A172 (cell line): ENCODE data around the gene HOXC5. TPM values are rescaled to one million over a fixed set of nuclear protein-coding genes. Genes with fewer than 3 reads are reported as not detected.
"Not testable (repeated sequence)": the region's sequence is repeated elsewhere in the genome, so short reads cannot be mapped to it uniquely, and the experiment has no call there.

Source experiments
- DNase-seq: peaks from one replicate; pipeline ENCODE4 v3.0.0-alpha.2; 2015; ENCODE audit warnings: low spot score
- total RNA-seq: library from RNA; depleted of rRNA; stranded (reverse); fragments of >200 nt; shearing (Covaris generic); gene quantifications from 2 replicates; pipeline ENCODE4 v1.2.3, GENCODE V29; 2014

The HOXC5 gene
- total RNA-seq, 1 experiment from 2014 or later = not detected

GRCh38 chr12:54033106-54033979 lies 493 bp downstream of the HOXC5 start:
- DNase-seq = no peak

- DNase-seq = no peak
Observed at GRCh38 chr12:54033980-54034784, 1.3 kb downstream of the HOXC5 start.

DNA sequence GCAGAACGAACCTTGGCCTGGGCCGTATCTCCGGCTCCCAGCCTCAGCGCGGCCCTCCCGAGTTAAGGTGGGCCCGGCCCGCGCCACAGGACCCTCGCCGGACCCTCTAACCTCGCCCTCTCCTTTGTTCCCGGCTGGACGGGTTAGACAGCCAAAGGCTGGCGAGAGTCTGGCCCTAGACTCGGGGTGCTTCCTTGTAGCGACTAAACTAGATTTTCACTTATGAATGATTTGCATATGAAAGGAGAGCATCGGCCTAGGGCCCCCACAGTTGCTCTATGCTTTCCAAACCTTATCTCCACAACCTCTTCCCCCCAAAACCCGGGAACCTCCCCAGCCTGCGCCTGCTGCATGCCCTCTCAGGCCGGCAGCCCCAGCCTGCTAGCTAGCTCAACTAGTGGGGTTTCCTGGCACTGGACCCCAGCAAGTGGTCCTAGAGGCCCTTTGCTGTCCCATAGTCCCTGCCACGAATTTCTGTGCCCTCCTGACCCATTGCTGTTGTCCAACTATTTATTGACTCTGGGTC lies 2.0 kb downstream of the HOXC5 start:
- no peak for DNase-seq

DNA sequence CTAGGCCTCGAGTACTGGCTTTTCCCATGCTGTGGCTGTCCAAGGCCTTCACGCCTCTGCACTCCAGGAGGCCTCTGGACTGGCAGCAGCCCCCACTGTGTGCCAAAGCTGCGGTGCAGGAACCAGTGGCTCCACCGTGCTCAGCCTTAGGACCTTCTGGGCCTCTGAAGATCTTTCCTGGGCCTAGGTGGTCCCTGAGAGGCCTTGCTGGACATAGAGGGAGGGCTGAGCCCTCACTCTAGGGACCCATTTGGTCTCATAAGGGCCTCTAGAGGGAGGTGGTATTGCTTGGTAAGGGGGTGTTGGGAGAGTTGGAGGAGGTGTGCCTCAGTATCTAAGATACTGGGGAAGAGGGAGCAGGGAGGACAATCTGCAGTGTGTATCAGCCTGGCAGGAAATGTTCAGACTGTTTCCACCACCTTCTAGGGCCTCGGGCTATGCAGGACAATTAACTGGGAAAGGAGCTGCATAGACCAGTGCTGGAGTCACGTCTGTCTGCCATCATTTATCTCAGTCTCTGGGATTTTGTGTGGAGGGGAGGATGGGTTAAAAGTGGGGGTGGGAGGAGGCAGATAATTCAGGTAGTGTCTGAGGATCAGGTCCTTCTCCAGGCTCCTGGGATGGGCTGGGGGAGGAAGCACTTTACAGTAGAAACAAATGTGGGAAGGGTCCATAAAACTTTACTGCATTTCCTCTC lies 2.9 kb downstream of the HOXC5 start:
- no peak for DNase-seq

DNA sequence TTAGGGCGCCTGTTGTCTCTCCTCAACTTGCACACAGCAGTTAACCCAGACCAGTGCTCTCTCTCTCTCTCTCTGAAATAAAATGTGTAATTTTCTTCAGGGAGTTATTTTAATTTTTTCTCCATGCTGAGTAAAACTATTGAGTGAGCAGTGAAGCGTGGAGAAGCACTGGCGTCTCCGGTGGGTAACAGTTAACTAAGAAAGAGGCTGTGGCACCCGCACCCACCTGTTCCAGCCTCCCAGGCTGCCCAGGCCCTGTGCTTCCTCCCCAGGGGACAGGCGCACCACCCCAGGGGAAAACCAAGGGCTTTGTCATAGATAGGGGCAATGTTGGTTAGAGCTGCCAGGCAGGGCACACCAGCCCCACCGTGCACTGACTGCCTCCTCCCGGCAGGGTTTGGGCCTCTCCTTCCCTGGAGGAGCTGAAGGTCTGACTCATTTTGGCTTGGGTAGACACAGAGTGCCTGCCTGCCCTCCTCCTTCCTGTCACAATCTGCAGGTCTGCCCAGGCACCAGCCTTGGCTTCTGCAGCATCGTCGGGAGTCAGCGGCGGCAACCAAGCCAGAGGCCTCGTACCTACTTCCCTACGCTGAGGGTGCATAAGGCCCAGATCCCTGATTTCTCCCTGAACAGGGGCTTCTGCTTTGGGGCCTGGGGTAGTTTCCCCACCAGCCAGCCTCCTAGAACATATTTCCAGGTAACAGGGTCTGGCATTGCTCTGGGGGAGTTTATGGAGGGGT lies 3.9 kb downstream of the HOXC5 start:
- peak; percentile 59 for DNase-seq

DNA sequence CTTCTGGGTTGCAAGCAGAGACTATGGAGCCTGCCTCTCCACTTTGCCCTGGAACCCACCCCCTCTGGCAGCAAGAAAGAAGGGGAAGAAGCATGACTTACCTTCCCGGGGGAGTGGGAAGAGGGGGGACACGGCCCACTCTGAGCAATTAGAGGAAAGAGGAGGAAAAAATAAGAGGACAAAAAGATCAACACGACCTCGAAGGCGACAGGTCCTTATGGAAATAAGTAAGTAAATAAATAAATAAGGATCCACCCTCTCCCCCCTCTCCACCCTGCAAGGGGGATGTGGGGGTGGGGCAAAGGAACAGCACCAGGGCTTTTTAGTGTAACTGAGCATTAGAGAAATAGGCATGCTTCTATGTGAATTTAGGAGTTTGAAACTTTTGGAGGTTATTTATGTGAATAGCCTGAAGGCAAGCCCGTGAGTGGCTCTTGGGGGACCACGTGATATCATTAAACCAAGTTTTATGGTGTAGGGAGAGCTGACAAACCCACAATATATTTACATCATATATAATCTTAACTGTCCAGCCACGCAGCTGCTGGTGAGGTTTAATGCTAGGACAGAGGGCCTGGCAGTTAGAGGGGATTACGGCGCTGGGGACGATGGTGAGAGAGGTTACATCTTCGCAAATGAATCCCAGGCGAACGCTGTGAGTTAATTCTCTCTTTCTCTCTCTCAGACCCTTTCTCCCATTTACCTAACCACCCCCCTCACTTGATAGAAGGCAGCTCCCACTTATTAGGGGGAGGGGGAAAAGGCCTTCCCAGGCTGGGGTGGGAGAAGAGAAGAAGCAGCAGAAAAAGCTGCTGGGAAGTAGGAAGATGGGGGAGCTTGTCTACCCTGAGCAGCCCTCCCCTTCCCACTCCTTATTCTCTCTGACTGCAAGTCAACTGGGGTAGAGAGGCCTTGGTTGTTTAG lies 4.8 kb downstream of the HOXC5 start:
- no peak for DNase-seq

DNA sequence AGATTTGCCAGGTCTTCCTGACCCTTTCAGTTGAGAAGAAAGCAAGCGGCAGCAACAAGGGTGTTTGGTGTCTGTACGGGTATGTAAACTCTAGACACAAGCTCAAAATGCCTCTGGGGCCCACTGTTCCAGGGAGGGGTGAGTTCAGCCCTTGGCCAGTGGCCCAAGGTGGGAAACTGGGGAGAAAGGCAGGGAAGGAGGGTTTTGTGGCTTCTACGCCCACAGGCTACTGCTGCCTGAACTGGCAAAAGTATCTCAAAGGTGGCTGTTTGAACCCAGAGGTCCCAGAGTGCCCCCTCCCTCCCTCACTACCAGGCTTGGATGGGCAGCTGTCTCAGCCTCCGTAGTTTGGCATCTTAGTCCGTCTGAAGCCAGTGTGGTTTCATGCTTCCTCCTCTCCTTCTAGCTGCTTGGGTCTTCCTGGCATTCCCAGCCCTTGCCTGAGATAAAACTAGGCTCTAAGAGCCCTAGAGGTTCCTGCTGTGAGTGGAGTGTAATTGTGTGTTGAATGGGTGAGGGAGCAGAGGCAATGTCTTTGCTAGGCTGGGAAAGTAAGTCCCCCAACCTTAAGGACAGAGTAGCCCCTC lies 5.5 kb downstream of the HOXC5 start:
- no peak for DNase-seq

DNA sequence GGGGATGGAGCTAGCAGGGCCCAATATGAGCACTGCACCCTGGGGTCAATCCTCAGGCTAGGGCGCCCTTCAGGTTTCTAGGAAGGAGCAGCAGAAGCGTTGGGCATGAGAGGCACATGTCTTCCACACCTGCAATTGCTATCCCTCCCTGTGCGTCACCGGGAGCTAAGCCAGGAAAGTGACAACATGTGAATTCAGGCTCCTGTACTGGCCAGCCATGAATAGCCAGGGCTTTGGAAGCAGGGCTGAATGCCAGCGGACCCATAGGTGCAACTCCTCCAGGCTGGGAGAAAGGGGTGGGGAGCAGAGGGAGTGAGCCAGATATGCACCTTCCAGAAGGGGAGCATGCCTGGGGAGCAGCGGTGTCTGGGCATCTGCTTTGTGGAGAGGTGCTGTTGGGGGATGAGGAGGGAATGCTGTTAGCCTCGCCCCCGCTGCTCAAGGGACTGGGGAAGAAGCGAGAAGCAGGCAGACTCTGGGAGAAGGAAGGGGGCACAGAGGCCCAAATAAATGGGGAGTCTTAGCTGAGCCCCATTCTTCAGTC lies 6.1 kb downstream of the HOXC5 start:
- DNase-seq = no peak

GRCh38 chr12:54039417-54040147 lies 6.7 kb downstream of the HOXC5 start:
- DNase-seq = no peak

GRCh38 chr12:54040148-54040494 lies 7.3 kb downstream of the HOXC5 start:
- no peak for DNase-seq

DNA sequence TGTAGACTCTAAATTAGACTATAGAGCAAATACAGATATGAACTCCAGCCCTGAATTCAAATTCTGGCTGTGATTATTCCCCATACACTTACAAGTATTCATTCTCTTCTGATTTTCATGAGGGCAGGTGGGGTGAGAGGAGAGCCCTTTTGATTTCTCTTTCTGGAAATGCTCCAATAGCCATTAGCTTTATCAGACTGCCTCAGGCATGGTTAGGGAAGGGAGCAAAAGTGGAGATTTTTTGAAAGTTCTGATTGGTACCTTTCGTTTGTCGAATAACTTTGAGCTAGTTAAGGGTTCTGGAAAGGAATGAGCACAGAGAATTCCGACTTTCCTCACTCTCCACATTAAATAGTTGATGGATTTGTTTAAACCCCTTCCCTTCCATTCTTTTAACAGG lies 7.8 kb downstream of the HOXC5 start:
- DNase-seq = no peak

DNA sequence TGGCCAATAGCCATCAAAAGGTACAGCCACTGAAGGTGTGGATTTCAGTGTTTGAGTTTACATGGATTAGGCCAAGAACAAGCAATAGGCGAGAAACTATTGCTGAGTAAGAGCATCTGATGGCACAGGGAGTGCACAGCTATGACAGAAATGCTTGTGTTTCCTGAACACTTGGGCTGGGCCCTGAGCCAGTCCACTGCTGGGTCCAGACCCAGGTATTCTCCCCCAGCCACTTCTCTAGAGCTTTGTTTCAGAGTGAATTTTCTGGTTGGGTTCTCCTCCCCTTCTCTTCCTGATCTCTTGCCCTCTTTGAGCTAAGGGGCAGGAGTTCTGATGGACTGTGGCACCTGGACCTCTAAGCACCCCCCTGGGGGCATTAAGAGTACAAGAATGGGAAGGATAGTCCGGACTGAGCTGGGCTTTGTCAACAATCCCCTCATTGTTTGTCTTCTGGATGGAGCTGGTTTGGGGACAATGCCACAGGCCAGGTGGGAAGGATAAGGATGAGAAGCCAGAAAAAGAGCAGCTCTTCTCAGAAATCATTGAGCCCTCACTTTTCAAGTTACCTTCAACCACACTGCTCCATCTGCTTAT lies 8.3 kb downstream of the HOXC5 start:
- DNase-seq = no peak

DNA sequence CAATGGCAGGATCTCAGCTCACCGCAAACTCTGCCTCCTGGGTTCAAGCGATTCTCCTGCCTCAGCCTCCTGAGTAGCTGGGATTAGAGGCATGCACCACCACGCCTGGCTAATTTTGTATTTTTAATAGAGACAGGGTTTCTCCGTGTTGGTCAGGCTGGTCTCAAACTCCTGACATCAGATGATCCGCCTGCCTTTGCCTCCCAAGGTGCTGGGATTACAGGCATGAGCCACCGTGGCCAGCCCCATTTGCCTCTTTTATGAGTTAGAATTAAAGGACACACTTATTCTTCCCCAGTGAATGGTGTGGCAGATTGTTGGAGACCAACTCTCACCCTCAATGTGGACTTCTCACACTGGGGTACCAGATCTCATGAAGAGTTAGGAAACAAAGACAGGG lies 9.2 kb downstream of the HOXC5 start:
- not testable (repeated sequence) for DNase-seq

DNA sequence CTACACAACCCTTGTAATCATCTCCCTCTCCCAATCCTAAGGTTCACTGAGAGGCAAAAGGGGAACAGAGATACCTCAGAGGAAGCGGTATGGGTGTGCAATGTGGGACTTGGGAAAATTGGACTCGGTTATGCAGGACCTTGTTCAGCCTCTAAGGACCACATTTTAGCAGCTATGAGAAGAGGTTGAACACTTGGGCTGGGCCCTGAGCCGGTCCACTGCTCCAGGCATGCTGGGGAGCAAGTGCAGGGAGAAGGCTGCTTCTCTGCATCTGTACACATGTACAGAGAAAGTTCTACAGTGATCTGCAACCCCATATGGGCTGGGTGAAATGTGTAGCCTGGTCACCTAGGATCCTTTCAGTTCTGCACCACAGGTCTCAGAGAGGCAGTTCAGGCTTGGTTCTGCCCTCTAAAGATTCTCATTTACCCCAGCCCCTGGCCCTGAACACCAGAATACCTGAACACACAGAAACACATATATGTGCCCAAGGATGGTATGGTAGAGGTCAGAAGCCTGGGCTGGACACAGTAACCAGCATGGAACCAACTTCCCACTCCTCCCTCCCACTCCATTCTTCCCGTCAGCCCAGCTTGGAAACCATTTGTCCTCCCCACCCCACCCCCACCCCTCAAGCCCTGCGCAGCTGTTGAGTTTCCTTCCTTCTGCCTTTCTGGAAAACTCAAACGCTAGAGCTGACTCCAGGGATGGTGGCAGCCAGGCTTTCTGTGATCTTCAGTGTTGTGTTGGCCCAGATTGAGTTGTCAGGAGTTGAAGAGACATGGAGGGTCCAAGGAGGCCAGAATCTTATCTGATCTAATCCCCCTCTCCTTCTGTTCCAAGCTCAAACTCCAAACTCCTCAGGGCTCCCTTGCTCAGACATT lies 10.4 kb downstream of the HOXC5 start:
- no peak for DNase-seq

DNA sequence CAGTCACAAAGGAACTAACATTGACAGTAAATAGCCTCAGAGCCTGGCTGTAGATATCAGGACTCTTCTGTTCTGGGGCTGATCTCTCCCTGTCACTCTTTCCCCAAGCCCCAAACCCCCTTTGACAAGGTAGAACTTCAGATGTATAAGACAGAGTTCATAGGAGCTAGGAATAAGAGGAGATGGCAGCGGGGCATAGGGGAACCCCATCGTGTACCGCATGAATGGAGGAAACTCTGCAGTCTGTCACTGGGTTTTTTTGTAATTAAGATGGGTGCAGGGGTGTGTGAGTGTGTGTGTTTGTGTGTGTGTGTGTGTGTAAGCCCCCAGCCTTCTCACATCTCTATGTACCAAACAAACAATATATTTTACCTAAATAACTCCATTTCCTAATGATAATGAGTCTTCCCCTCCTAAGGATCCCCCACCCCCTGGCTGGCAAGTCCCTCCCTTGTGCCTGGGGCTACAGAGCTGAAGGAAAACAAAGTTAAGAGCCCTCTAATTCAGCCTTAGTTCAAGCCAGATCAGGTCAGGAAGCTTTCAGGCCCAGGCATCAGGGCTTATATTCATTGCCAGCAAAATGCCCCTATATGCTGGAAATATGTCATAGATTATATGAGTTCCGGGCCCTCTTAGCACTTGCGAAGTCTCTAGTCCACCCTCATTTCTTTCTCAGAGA lies 11.7 kb downstream of the HOXC5 start:
- no peak for DNase-seq

GRCh38 chr12:54045401-54045800 lies 12.6 kb downstream of the HOXC5 start:
- DNase-seq = no peak
